ACHN (cell line): Measurements from ENCODE around the gene CHGA.

Source experiments
- DNase-seq: peaks from one replicate; pipeline ENCODE4 v3.0.0-alpha.2; 2015
- in situ Hi-C: cut with HindIII; loops from 2 replicates; pipeline ENCODE4 v1.10.0; 2017; ENCODE audit warnings: low sequenced_read_pairs, low pct_ligation_motif_present, low pct_unique_long_range_greater_than_20kb

CHGA gene

GRCh38 chr14:92922883-92923743 lies at the start of gene CHGA:
Gene CHGA, plus strand, starts transcription at chr14:92923150. Its CDS starts 210 bp downstream, at chr14:92923360.
- in situ Hi-C loops = no loop called here
- peak; percentile 52 for DNase-seq

GRCh38 chr14:92874962-92875661 lies 47.8 kb upstream of the CHGA start:
- in situ Hi-C loops = no loop called here

GRCh38 chr14:92877757-92878431 lies 45.1 kb upstream of the CHGA start:
- no peak for DNase-seq
- in situ Hi-C loops = no loop called here

More at GRCh38 chr14:92874962-92875661, 47.8 kb upstream of the CHGA start:
- no peak for DNase-seq

GRCh38 chr14:92880351-92880750 lies 42.6 kb upstream of the CHGA start:
- in situ Hi-C loops = no loop called here
- DNase-seq = no peak

GRCh38 chr14:92880851-92881250 lies 42.1 kb upstream of the CHGA start:
- no peak for DNase-seq
- in situ Hi-C loops = no loop called here

GRCh38 chr14:92883066-92883465 lies 39.9 kb upstream of the CHGA start:
- in situ Hi-C loops = no loop called here
- DNase-seq = no peak

GRCh38 chr14:92884410-92884809 lies 38.5 kb upstream of the CHGA start:
- in situ Hi-C loops = no loop called here

GRCh38 chr14:92885279-92886061 lies 37.5 kb upstream of the CHGA start:
- no peak for DNase-seq
- in situ Hi-C loops = no loop called here

More at GRCh38 chr14:92884410-92884809, 38.5 kb upstream of the CHGA start:
- DNase-seq = no peak

GRCh38 chr14:92886337-92886736 lies 36.6 kb upstream of the CHGA start:
- no peak for DNase-seq
- in situ Hi-C loops = no loop called here

GRCh38 chr14:92887157-92887556 lies 35.8 kb upstream of the CHGA start:
- in situ Hi-C loops = no loop called here

GRCh38 chr14:92888896-92889295 lies 34.1 kb upstream of the CHGA start:
- in situ Hi-C loops = no loop called here
- no peak for DNase-seq

More at GRCh38 chr14:92887157-92887556, 35.8 kb upstream of the CHGA start:
- no peak for DNase-seq

GRCh38 chr14:92890830-92891588 lies 31.9 kb upstream of the CHGA start:
- DNase-seq = no peak
- in situ Hi-C loops = no loop called here

GRCh38 chr14:92892589-92892988 lies 30.4 kb upstream of the CHGA start:
- DNase-seq = no peak

GRCh38 chr14:92895352-92895878 lies 27.5 kb upstream of the CHGA start:
- in situ Hi-C loops = no loop called here
- DNase-seq = no peak

More at GRCh38 chr14:92892589-92892988, 30.4 kb upstream of the CHGA start:
- in situ Hi-C loops = no loop called here

GRCh38 chr14:92897922-92898565 lies 24.9 kb upstream of the CHGA start:
- no peak for DNase-seq

GRCh38 chr14:92898566-92899131 lies 24.3 kb upstream of the CHGA start:
- in situ Hi-C loops = no loop called here
- DNase-seq = no peak

More at GRCh38 chr14:92897922-92898565, 24.9 kb upstream of the CHGA start:
- in situ Hi-C loops = no loop called here

- in situ Hi-C loops = no loop called here
Measured at GRCh38 chr14:92900660-92901059, 22.3 kb upstream of the CHGA start.

More at GRCh38 chr14:92900660-92901059, 22.3 kb upstream of the CHGA start:
- DNase-seq = no peak
